ENCODE data around the gene SEMA6B.

DNA sequence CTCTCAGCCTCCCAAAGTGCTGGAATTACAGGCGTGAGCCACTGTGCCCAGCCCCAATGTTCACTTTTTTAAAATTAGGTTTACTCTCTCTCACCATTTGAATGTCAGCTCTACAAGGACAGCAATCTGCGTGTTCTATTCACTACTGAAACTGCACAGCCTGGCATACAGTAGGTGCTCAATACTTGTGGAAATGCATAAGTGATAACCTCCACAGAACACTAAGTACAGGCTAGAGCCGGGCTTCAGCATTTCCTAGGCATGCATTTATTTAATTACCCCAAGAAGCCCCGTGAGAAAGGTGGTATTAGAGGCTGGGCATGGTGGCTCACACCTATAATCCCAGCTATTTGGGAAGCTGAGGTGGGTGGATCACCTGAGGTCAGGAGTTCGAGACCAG is 46.7 kb upstream of the SEMA6B start:
- TF ChIP-seq, protein P1, sequence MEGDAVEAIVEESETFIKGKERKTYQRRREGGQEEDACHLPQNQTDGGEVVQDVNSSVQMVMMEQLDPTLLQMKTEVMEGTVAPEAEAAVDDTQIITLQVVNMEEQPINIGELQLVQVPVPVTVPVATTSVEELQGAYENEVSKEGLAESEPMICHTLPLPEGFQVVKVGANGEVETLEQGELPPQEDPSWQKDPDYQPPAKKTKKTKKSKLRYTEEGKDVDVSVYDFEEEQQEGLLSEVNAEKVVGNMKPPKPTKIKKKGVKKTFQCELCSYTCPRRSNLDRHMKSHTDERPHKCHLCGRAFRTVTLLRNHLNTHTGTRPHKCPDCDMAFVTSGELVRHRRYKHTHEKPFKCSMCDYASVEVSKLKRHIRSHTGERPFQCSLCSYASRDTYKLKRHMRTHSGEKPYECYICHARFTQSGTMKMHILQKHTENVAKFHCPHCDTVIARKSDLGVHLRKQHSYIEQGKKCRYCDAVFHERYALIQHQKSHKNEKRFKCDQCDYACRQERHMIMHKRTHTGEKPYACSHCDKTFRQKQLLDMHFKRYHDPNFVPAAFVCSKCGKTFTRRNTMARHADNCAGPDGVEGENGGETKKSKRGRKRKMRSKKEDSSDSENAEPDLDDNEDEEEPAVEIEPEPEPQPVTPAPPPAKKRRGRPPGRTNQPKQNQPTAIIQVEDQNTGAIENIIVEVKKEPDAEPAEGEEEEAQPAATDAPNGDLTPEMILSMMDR (conservative IDR thresholded peaks at IDR 0.05): no peak
- no peak for TF ChIP-seq ZFX (IDR thresholded peaks at IDR 0.05)
